Measurements from ENCODE around the gene CITED2.

CITED2 gene

DNA sequence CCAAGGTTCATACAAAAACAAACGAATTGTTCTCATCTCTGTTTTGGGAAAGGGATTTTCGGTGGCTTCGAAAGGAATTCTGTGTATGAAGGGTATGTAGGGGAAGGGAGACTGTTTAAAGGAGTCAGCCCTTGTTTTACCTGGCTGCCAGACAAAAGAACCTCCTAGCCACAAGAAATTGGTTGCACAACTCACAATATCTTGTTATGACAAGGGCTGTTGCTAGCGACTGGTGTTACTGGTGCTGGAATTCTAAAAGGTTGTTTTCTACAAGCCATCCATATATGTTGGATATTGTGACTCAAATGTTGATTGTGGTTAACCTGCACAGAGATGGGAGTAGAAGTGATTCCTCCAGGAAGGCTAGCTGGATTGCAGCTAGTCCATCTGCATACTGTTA is 34.6 kb upstream of the CITED2 start:
- Histone ChIP-seq H3K4me3 (no peak overlapping the region), H3K9me3 (ENCODE audit: low read depth, low read length) (no peaks in the 10 kb centered on the region), H3K36me3 (ENCODE audit: insufficient read depth, low read length) (no peaks in the 10 kb centered on the region), H3K27ac (no peak overlapping the region), H3K9ac (ENCODE audit: insufficient read length) (no peak overlapping the region)
- no peak for TF ChIP-seq POLR2AphosphoS5 (IDR thresholded peaks at IDR 0.05; ENCODE audit: borderline replicate concordance, low read depth, low read length)
- no peak for TF ChIP-seq FOXP2 (optimal IDR thresholded peaks at IDR 0.05; ENCODE audit: control extremely low read depth, extremely low read length, insufficient read depth)
- no peak for TF ChIP-seq EZH2 (IDR thresholded peaks at IDR 0.05)
- DNase-seq (ENCODE audit: low read depth, low spot score) = no peak

DNA sequence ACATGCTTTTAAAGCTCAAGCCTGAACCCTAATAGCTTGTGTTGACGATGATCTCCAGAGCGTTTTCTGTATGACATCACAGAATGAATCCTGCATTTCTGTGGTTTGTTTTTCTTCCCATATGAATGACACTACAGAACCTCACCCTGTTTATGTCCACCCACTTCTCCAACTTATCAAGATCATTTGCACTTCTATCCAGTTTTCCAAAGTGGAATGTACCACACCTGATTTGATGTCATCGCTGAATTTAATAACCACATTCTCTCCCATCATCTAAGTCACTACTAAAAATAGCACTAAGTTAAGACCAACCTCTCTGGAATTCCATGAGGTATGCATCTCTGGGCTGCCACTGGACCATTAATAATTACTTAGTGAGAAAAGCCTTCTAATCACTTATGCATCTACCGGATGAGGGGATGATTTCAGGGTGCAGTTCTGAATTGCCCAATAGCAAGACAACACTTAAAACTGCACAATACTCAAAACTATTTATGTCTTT is 33.3 kb upstream of the CITED2 start:
- H3K36me3 ChIP-seq (ENCODE audit: insufficient read depth, low read length) = no peaks in the 10 kb centered on the region
- no peak overlapping the region for H3K4me3 ChIP-seq
- DNase-seq (ENCODE audit: low read depth, low spot score) = no peak
- H3K27ac ChIP-seq = no peak overlapping the region
- TF ChIP-seq POLR2AphosphoS5 (IDR thresholded peaks at IDR 0.05; ENCODE audit: borderline replicate concordance, low read depth, low read length) (no peak), EZH2 (IDR thresholded peaks at IDR 0.05) (no peak), FOXP2 (optimal IDR thresholded peaks at IDR 0.05; ENCODE audit: control extremely low read depth, extremely low read length, insufficient read depth) (no peak)
- no peaks in the 10 kb centered on the region for H3K9me3 ChIP-seq (ENCODE audit: low read depth, low read length)
- H3K9ac ChIP-seq (ENCODE audit: insufficient read length) = no peak overlapping the region

DNA sequence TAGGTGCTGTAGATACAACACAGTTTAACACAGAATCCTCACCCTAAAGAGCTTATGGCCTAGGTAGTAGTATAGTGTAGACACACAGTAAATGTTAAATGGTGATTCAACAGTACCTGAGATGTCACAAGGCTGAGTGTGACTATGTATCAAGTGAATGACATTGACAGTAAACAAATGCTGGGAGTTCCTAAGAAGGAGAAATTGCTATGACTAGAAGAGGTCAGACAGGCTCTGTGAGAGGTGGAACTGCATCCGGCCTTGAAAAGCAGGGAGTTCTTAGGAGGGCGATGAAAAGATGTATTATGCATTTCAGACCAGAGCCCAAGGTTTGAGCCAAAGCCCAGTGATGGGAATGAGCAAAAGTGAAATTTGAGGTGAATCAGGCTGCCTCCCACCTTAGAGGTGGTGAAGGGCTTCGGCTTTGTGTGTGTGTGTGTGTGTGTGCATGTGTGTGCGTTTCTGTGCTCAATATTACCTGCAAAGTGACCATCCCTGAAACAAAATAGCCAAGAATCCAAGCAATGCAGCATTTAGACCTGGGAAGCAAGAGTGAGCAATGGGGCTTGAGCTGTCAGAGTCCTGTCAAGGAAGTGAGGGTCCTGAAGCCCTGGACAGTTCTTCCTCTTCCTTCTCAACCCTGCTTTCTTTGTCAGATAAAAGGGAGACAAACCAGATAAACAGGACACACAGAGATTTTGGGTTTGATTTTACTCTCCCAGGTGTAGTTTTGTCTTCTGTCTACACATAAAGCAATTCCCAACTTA is 32.3 kb upstream of the CITED2 start:
- Histone ChIP-seq H3K27ac (no peak overlapping the region), H3K9me3 (ENCODE audit: low read depth, low read length) (no peaks in the 10 kb centered on the region), H3K4me3 (no peak overlapping the region), H3K36me3 (ENCODE audit: insufficient read depth, low read length) (no peaks in the 10 kb centered on the region), H3K9ac (ENCODE audit: insufficient read length) (no peak overlapping the region)
- DNase-seq (ENCODE audit: low read depth, low spot score) = no peak
- no peak for TF ChIP-seq FOXP2 (optimal IDR thresholded peaks at IDR 0.05; ENCODE audit: control extremely low read depth, extremely low read length, insufficient read depth)
- no peak for TF ChIP-seq EZH2 (IDR thresholded peaks at IDR 0.05)
- no peak for TF ChIP-seq POLR2AphosphoS5 (IDR thresholded peaks at IDR 0.05; ENCODE audit: borderline replicate concordance, low read depth, low read length)

DNA sequence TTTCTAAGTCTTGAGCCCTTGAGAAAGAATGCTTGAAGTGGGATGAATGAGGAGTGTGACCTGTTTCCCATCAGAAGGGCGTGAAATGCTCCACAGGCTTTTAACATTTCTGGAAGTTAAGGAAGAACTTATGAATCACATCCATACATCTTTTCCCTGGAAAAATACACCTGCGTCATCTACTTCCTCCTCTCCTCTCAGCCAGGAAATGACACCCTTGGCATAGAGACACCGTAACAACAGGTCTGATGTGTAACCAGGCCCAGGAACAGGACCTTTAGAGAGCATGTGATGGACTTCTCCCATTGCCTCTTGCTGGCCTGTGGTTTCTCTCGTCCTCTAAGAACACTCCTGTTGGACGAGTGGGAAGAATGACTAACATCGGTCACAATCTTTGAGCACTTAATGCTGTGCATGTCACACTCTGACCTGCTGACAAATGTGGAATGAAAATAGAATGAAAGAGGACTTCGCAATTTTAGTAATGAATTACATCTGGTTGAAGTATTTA is 28.5 kb upstream of the CITED2 start:
- no peak overlapping the region for H3K4me3 ChIP-seq
- H3K9ac ChIP-seq (ENCODE audit: insufficient read length) = no peak overlapping the region
- no peaks in the 10 kb centered on the region for H3K9me3 ChIP-seq (ENCODE audit: low read depth, low read length)
- no peaks in the 10 kb centered on the region for H3K36me3 ChIP-seq (ENCODE audit: insufficient read depth, low read length)
- TF ChIP-seq POLR2AphosphoS5 (IDR thresholded peaks at IDR 0.05; ENCODE audit: borderline replicate concordance, low read depth, low read length) (no peak), FOXP2 (optimal IDR thresholded peaks at IDR 0.05; ENCODE audit: control extremely low read depth, extremely low read length, insufficient read depth) (no peak), EZH2 (IDR thresholded peaks at IDR 0.05) (no peak)
- no peak for DNase-seq (ENCODE audit: low read depth, low spot score)
- H3K27ac ChIP-seq = no peak overlapping the region

DNA sequence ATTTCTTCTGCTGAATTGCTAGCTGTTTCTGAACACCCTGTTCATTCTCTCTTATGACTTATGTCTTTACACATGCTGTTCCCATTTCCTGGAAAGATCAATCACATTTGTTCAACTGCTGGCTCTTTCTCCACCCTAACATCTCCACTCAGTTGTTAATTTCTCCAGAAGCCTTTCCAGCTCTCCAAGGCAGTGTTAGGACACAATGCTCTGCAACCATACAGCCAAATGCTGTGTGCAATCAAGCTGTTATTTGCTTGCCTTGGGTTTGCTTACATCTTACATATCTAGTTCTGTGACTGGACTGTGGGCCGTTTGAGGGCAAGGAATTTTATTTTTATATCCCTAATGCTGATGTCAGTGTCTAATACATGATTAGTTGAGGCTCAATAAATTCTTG is 24.2 kb upstream of the CITED2 start:
- no peak overlapping the region for H3K9ac ChIP-seq (ENCODE audit: insufficient read length)
- no peak for DNase-seq (ENCODE audit: low read depth, low spot score)
- H3K36me3 ChIP-seq (ENCODE audit: insufficient read depth, low read length) = no peaks in the 10 kb centered on the region
- H3K4me3 ChIP-seq = no peak overlapping the region
- H3K9me3 ChIP-seq (ENCODE audit: low read depth, low read length) = no peaks in the 10 kb centered on the region
- peak overlapping the region; percentile 59; the same call in 1 of the 2 replicates for H3K27ac ChIP-seq
- no peak for TF ChIP-seq FOXP2 (optimal IDR thresholded peaks at IDR 0.05; ENCODE audit: control extremely low read depth, extremely low read length, insufficient read depth)
- no peak for TF ChIP-seq EZH2 (IDR thresholded peaks at IDR 0.05)
- TF ChIP-seq POLR2AphosphoS5 (IDR thresholded peaks at IDR 0.05; ENCODE audit: borderline replicate concordance, low read depth, low read length) = no peak

DNA sequence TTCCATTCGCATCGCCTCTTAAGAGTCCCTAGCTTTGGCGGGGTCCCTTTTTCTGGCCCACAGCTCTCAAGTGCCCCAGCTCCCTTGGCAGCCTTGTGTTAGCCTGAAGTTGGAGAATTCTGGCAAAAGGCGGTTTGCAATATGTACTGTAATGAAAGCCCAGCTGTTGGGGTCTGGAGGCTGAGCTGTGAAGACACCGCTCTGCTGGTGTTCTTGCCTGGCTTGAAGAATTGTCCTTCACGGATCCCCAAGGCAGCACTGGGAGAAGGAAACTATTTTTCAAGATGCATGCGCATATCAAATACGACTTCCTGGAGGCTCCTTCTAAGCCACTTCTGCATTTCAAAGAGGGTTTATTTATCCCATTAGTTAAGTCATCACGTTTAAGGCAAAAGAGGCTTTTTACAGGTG is 21.4 kb upstream of the CITED2 start:
- no peaks in the 10 kb centered on the region for H3K36me3 ChIP-seq (ENCODE audit: insufficient read depth, low read length)
- TF ChIP-seq EZH2 (IDR thresholded peaks at IDR 0.05) (no peak), POLR2AphosphoS5 (IDR thresholded peaks at IDR 0.05; ENCODE audit: borderline replicate concordance, low read depth, low read length) (no peak), FOXP2 (optimal IDR thresholded peaks at IDR 0.05; ENCODE audit: control extremely low read depth, extremely low read length, insufficient read depth) (no peak)
- peak overlapping the region; percentile 34; the same call in 1 of the 2 replicates for H3K4me3 ChIP-seq
- peak overlapping the region; percentile 63; the same call in 1 of the 2 replicates for H3K27ac ChIP-seq
- no peak overlapping the region for H3K9ac ChIP-seq (ENCODE audit: insufficient read length)
- H3K9me3 ChIP-seq (ENCODE audit: low read depth, low read length) = no peaks in the 10 kb centered on the region
- DNase-seq (ENCODE audit: low read depth, low spot score) = no peak

DNA sequence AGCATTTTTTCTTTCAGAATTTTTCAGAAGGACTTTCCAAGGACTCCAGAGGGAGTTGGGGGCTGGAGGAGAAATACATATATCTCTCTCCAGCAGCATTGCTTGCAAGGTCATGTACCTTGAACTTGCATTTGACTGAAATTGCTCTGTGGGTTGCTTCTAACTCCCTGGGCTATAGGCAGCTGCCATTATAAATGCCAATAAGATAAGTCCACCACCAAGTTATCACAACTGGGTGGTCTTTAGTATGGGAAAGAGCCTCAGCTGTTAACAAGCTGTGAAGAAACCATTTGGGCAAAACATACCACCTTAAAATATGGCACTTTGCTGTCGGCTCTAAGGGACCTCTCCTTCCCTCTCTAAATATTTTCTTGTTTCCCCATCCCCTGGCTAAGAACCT is 20.9 kb upstream of the CITED2 start:
- no peak overlapping the region for H3K9ac ChIP-seq (ENCODE audit: insufficient read length)
- H3K27ac ChIP-seq = no peak overlapping the region
- H3K4me3 ChIP-seq = no peak overlapping the region
- no peak for DNase-seq (ENCODE audit: low read depth, low spot score)
- no peaks in the 10 kb centered on the region for H3K9me3 ChIP-seq (ENCODE audit: low read depth, low read length)
- TF ChIP-seq FOXP2 (optimal IDR thresholded peaks at IDR 0.05; ENCODE audit: control extremely low read depth, extremely low read length, insufficient read depth) (no peak), EZH2 (IDR thresholded peaks at IDR 0.05) (no peak), POLR2AphosphoS5 (IDR thresholded peaks at IDR 0.05; ENCODE audit: borderline replicate concordance, low read depth, low read length) (no peak)
- no peaks in the 10 kb centered on the region for H3K36me3 ChIP-seq (ENCODE audit: insufficient read depth, low read length)

DNA sequence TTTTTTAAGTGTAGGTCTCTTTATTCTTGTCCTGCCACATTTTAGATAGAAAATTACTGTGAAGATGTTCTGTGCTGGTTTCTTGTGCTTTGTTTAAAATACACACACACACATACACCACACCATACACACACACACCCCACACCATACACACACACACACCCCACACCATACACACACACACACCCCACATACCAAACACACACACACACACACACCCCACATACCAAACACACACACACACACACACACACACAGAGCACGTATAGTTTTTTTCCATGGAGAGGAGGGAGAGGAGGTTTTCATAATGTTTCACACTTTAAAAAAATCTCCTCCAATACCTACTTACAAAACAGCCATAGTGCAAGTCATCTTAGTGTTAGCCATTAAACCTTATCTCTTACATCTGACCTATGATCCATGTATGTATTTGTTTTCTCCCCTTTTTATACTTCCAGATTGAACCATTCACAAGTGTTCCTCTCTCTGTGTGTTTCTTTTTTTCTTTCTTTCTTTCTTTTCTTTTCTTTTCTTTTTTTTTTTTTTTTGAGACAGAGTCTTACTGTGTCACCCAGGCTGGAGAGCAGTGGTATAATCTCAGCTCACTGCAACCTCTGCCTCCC is 19.7 kb upstream of the CITED2 start:
- no peak for TF ChIP-seq FOXP2 (optimal IDR thresholded peaks at IDR 0.05; ENCODE audit: control extremely low read depth, extremely low read length, insufficient read depth)
- no peak for TF ChIP-seq EZH2 (IDR thresholded peaks at IDR 0.05)
- no peak for TF ChIP-seq POLR2AphosphoS5 (IDR thresholded peaks at IDR 0.05; ENCODE audit: borderline replicate concordance, low read depth, low read length)
- H3K4me3 ChIP-seq = no peak overlapping the region
- H3K9me3 ChIP-seq (ENCODE audit: low read depth, low read length) = no peaks in the 10 kb centered on the region
- H3K9ac ChIP-seq (ENCODE audit: insufficient read length) = no peak overlapping the region
- no peak for DNase-seq (ENCODE audit: low read depth, low spot score)
- no peaks in the 10 kb centered on the region for H3K36me3 ChIP-seq (ENCODE audit: insufficient read depth, low read length)
- H3K27ac ChIP-seq = no peak overlapping the region

Data from SK-N-MC (cell line).